ELR (cell line): Measurements from ENCODE around the gene RCAN1.
"Not testable (repeated sequence)": the region's sequence is repeated elsewhere in the genome, so short reads cannot be mapped to it uniquely, and the experiment has no call there.

Experiments
- DNase-seq: peaks from one replicate; pipeline ENCODE4 v3.0.0-alpha.2; 2015; ENCODE audit warnings: low read depth

RCAN1 gene

GRCh38 chr21:34517039-34517438, 97.9 kb downstream of the RCAN1 start:
- DNase-seq: no peak

- no peak for DNase-seq
Observed at GRCh38 chr21:34514576-34515115, 100.3 kb downstream of the RCAN1 start.

GRCh38 chr21:34513129-34513675, 101.7 kb downstream of the RCAN1 start:
- DNase-seq: no peak

GRCh38 chr21:34511787-34512455, 103.0 kb downstream of the RCAN1 start, which contains the start of gene KCNE1:
Gene KCNE1, minus strand, starts transcription at chr21:34512210. Its CDS starts 62,576 bp downstream, at chr21:34449634.
- no peak for DNase-seq

GRCh38 chr21:34511181-34511580, 103.7 kb downstream of the RCAN1 start:
- DNase-seq: peak; percentile 15

- DNase-seq: peak; percentile 69
Observed at GRCh38 chr21:34510148-34511142, 104.5 kb downstream of the RCAN1 start.

GRCh38 chr21:34509151-34509550, 105.8 kb downstream of the RCAN1 start:
- DNase-seq: peak; percentile 17

- DNase-seq: no peak
Observed at GRCh38 chr21:34504595-34504994, 110.3 kb downstream of the RCAN1 start.

- DNase-seq: no peak
Observed at GRCh38 chr21:34502480-34503106, 112.3 kb downstream of the RCAN1 start.

GRCh38 chr21:34501716-34502115, 113.2 kb downstream of the RCAN1 start:
- no peak for DNase-seq

- no peak for DNase-seq
Observed at GRCh38 chr21:34500191-34500590, 114.7 kb downstream of the RCAN1 start.

- no peak for DNase-seq
Observed at GRCh38 chr21:34499116-34499515, 115.8 kb downstream of the RCAN1 start.

- no peak for DNase-seq
Observed at GRCh38 chr21:34498623-34499022, 116.3 kb downstream of the RCAN1 start.

- not testable (repeated sequence) for DNase-seq
Observed at GRCh38 chr21:34483854-34484253, 131.1 kb downstream of the RCAN1 start.

GRCh38 chr21:34483435-34483834, 131.5 kb downstream of the RCAN1 start:
- not testable (repeated sequence) for DNase-seq

GRCh38 chr21:34467333-34467732, 147.6 kb downstream of the RCAN1 start:
- not testable (repeated sequence) for DNase-seq
